SK-N-SH (cell line): ENCODE results near the gene IRAG1. TPM values are rescaled to one million over a fixed set of nuclear protein-coding genes. Genes with fewer than 3 reads are reported as not detected.

Source experiments
- CTCF ChIA-PET: fragments of 300-600, 350-600 bp; formaldehyde crosslinking; extraction: SDS; loops from one replicate; lab custom pipeline; 2021; lab: Yijun Ruan, JAX
- POLR2A ChIA-PET: fragments of 350-600 bp; sonication (Branson Sonifier 250); formaldehyde crosslinking; extraction: SDS; loops from one replicate; lab custom pipeline; 2020; ENCODE audit warnings: antibody characterized with exemption, inconsistent platforms; lab: Yijun Ruan, JAX
- DNase-seq: peaks from one replicate; pipeline ENCODE4 v3.0.0; 2012
- H2AFZ ChIP-seq: fragments of 200-600 bp; sonication (generic); 2 replicates; pipeline ENCODE4 v1.8.1; 2016; ENCODE audit warnings: antibody characterized with exemption, mild to moderate bottlenecking, low read depth
- H3F3A ChIP-seq: fragments of 200-600 bp; sonication (generic); replicated peaks from 2 replicates; pipeline ENCODE3; 2016; ENCODE audit warnings: antibody characterized with exemption, mild to moderate bottlenecking; ENCODE audit not compliant: insufficient read depth
- H3K27ac ChIP-seq, 2 experiments: fragments of 200-500 bp in 1 of 2; fragments of 200-600 bp in 1 of 2; sonication (Bioruptor generic) in 1 of 2; sonication (generic), shearing (Covaris generic) in 1 of 2; 2 replicates each; pipeline versions ENCODE4 v1.5.1 to v1.6.1; 2014 to 2016; ENCODE audit warnings: low read depth in 2 of 2, inconsistent platforms in 1 of 2, low read length in 1 of 2, mild to moderate bottlenecking in 1 of 2, mixed read lengths in 1 of 2
- H3K27me3 ChIP-seq: fragments of 200-600 bp; sonication (generic), shearing (Covaris generic); 2 replicates; pipeline ENCODE4 v1.6.1; 2016; ENCODE audit warnings: mixed run types; ENCODE audit not compliant: insufficient read depth
- H3K36me3 ChIP-seq, 2 experiments: fragments of 200-500 bp in 1 of 2; fragments of 200-600 bp in 1 of 2; sonication (Bioruptor generic) in 1 of 2; sonication (generic) in 1 of 2; replicated peaks in 1 of 2; 2 replicates each; pipeline versions ENCODE3 to v1.5.1; 2014 to 2016; ENCODE audit warnings: low read length in 1 of 2, mild to moderate bottlenecking in 1 of 2; ENCODE audit not compliant: insufficient read depth in 2 of 2, control insufficient read depth in 1 of 2
- H3K4me1 ChIP-seq, 2 experiments: fragments of 200-500 bp in 1 of 2; fragments of 200-600 bp in 1 of 2; sonication (Bioruptor generic) in 1 of 2; sonication (generic), shearing (Covaris generic) in 1 of 2; 2 replicates each; pipeline versions ENCODE4 v1.5.1 to v1.6.1; 2014 to 2016; ENCODE audit warnings: low read depth in 1 of 2, low read length in 1 of 2, mixed run types in 1 of 2; ENCODE audit not compliant: insufficient read depth in 2 of 2, control insufficient read depth in 1 of 2
- H3K4me2 ChIP-seq: fragments of 200-600 bp; sonication (generic), shearing (Covaris generic); 2 replicates; pipeline ENCODE4 v1.6.1; 2017; ENCODE audit warnings: mixed run types
- H3K4me3 ChIP-seq, 2 experiments: fragments of 200-500 bp in 1 of 2; fragments of 200-600 bp in 1 of 2; sonication (Bioruptor generic) in 1 of 2; sonication (generic), shearing (Covaris generic) in 1 of 2; 2 replicates each; pipeline versions ENCODE4 v1.5.1 to v1.8.1; 2014 to 2016; ENCODE audit warnings: low read depth in 2 of 2, inconsistent platforms in 1 of 2, low read length in 1 of 2, mild to moderate bottlenecking in 1 of 2, mixed read lengths in 1 of 2, moderate library complexity in 1 of 2
- H3K79me2 ChIP-seq: fragments of 200-600 bp; sonication (generic); 2 replicates; pipeline ENCODE4 v1.8.1; 2017; ENCODE audit warnings: mild to moderate bottlenecking; ENCODE audit not compliant: insufficient read depth
- H3K9ac ChIP-seq: fragments of 200-600 bp; sonication (generic); 2 replicates; pipeline ENCODE4 v1.6.1; 2017; ENCODE audit warnings: mixed run types
- H3K9me2 ChIP-seq: fragments of 200-600 bp; sonication (generic); 2 replicates; pipeline ENCODE4 v1.6.1; 2017; ENCODE audit warnings: mixed run types
- H3K9me3 ChIP-seq: fragments of 200-600 bp; sonication (generic); 2 replicates; pipeline ENCODE4 v1.6.1; 2017; ENCODE audit warnings: mixed run types, mild to moderate bottlenecking, moderate library complexity
- H4K20me1 ChIP-seq: fragments of 200-600 bp; sonication (generic); 2 replicates; pipeline ENCODE4 v1.6.1; 2017; ENCODE audit warnings: mild to moderate bottlenecking, mixed run types; ENCODE audit not compliant: insufficient read depth
- CHD2 ChIP-seq: fragments of 150-350 bp; IDR thresholded peaks from 2 replicates; pipeline ENCODE4 v1.6.1; 2018; ENCODE audit warnings: low read length; ENCODE audit not compliant: partially characterized antibody
- ELF1 ChIP-seq: IDR thresholded peaks from 2 replicates; pipeline ENCODE4 v1.4.0; 2012
- EP300 ChIP-seq, 2 experiments: IDR thresholded peaks; 2 replicates each; pipeline versions ENCODE4 v1.4.0 to v1.6.1; 2012; ENCODE audit warnings: borderline replicate concordance in 1 of 2, low read depth in 1 of 2, low read length in 1 of 2
- EZH2phosphoT487 ChIP-seq: fragments of 200-600 bp; sonication (generic); IDR thresholded peaks from 2 replicates; pipeline ENCODE4 v1.6.1; 2017; ENCODE audit warnings: low read depth, mixed run types, mild to moderate bottlenecking, antibody characterized with exemption, moderate library complexity, borderline replicate concordance
- FOSL2 ChIP-seq: IDR thresholded peaks from 2 replicates; pipeline ENCODE4 v1.4.0; 2012; ENCODE audit warnings: low read depth, mild to moderate bottlenecking, moderate library complexity, borderline replicate concordance
- FOXJ3 ChIP-seq: sonication (generic); formaldehyde crosslinking; IDR thresholded peaks from 2 replicates; pipeline ENCODE4 v1.5.1; 2020; ENCODE audit warnings: mild to moderate bottlenecking, missing genetic modification reagents
- FOXM1 ChIP-seq: IDR thresholded peaks from 2 replicates; pipeline ENCODE4 v1.4.0; 2012; ENCODE audit warnings: low read depth, mild to moderate bottlenecking
- GABPA ChIP-seq: IDR thresholded peaks from 2 replicates; pipeline ENCODE4 v1.4.0; 2012; ENCODE audit warnings: low read depth, mild to moderate bottlenecking
- JUND ChIP-seq: IDR thresholded peaks from 2 replicates; pipeline ENCODE4 v1.4.0; 2012
- MEF2A ChIP-seq: IDR thresholded peaks from 2 replicates; pipeline ENCODE4 v1.4.0; 2012; ENCODE audit warnings: low read depth, borderline replicate concordance
- MXI1 ChIP-seq: IDR thresholded peaks from 2 replicates; pipeline ENCODE4 v1.6.1; 2012; ENCODE audit warnings: mild to moderate bottlenecking, low read depth, low read length, improper control_type of control experiment
- NFIC ChIP-seq: IDR thresholded peaks from 2 replicates; pipeline ENCODE4 v1.4.0; 2012; ENCODE audit warnings: borderline replicate concordance
- NRF1 ChIP-seq: IDR thresholded peaks from 2 replicates; pipeline ENCODE4 v1.6.1; 2012; ENCODE audit warnings: low read depth, mild to moderate bottlenecking, low read length
- POLR2AphosphoS5 ChIP-seq: IDR thresholded peaks from 2 replicates; pipeline ENCODE4 v1.6.1; 2012; ENCODE audit warnings: low read depth, low read length
- RAD21 ChIP-seq: IDR thresholded peaks from 2 replicates; pipeline ENCODE4 v1.6.1; 2012; ENCODE audit warnings: mild to moderate bottlenecking, low read length
- RCOR1 ChIP-seq: fragments of 150-350 bp; IDR thresholded peaks from 2 replicates; pipeline ENCODE4 v1.6.1; 2017; ENCODE audit warnings: antibody characterized with exemption, low read length
- RXRA ChIP-seq: IDR thresholded peaks from 2 replicates; pipeline ENCODE4 v1.4.0; 2012; ENCODE audit warnings: low read depth, mild to moderate bottlenecking, borderline replicate concordance
- SIN3A ChIP-seq: IDR thresholded peaks from 2 replicates; pipeline ENCODE4 v1.6.1; 2012; ENCODE audit warnings: low read depth, mild to moderate bottlenecking, low read length, moderate library complexity, borderline replicate concordance
- SMC3 ChIP-seq: IDR thresholded peaks from 2 replicates; pipeline ENCODE4 v1.6.1; 2012; ENCODE audit warnings: low read depth, low read length, improper control_type of control experiment
- TAF1 ChIP-seq: IDR thresholded peaks from 2 replicates; pipeline ENCODE4 v1.6.1; 2012; ENCODE audit warnings: low read depth, mild to moderate bottlenecking, low read length, moderate library complexity, borderline replicate concordance
- TCF12 ChIP-seq: IDR thresholded peaks from 2 replicates; pipeline ENCODE4 v1.4.0; 2012
- TEAD4 ChIP-seq: IDR thresholded peaks from 2 replicates; pipeline ENCODE4 v1.4.0; 2012; ENCODE audit warnings: mild to moderate bottlenecking, borderline replicate concordance; ENCODE audit not compliant: insufficient read depth
- YY1 ChIP-seq: IDR thresholded peaks from 2 replicates; pipeline ENCODE4 v1.4.0; 2012; ENCODE audit warnings: low read depth, mild to moderate bottlenecking
- WGBS: methylation state at CpG from one replicate; pipeline ENCODE4 v1.1.6; 2017; ENCODE audit warnings: low lambda C conversion rate; 5-methylcytosine and 5-hydroxymethylcytosine counted together
- polyA plus RNA-seq, 3 experiments: library from polyadenylated mRNA; depleted of rRNA; stranded (reverse); fragments of >200 nt; gene quantifications; 2 replicates each; pipeline ENCODE4 v1.2.3, GENCODE V29; 2012
- TF ChIP-seq, protein P1 (sequence below): IDR thresholded peaks from 2 replicates; pipeline ENCODE4 v1.4.0; 2012; ENCODE audit warnings: low read depth, borderline replicate concordance
- TF ChIP-seq, protein P2 (sequence below): fragments of 150-350 bp; IDR thresholded peaks from 2 replicates; pipeline ENCODE4 v1.6.1; 2016; ENCODE audit warnings: mild to moderate bottlenecking, low read depth, low read length
- TF ChIP-seq, protein P3 (sequence below): fragments of 200-600 bp; sonication (generic); IDR thresholded peaks from 2 replicates; pipeline ENCODE4 v1.6.1; 2017; ENCODE audit warnings: antibody characterized with exemption, mild to moderate bottlenecking, moderate library complexity
- TF ChIP-seq, protein P4 (sequence below): IDR thresholded peaks from 2 replicates; pipeline ENCODE4 v1.4.0; 2012; ENCODE audit warnings: low read depth
- TF ChIP-seq, protein P5 (sequence below): fragments of 150-350 bp; IDR thresholded peaks from 2 replicates; pipeline ENCODE4 v1.6.1; 2017; ENCODE audit warnings: antibody characterized with exemption, low read length, low read depth, borderline replicate concordance

IRAG1 gene
- polyA plus RNA-seq, 1 of the 3 experiments (the other 2 are of a cell fraction) = 0.05 TPM

DNA sequence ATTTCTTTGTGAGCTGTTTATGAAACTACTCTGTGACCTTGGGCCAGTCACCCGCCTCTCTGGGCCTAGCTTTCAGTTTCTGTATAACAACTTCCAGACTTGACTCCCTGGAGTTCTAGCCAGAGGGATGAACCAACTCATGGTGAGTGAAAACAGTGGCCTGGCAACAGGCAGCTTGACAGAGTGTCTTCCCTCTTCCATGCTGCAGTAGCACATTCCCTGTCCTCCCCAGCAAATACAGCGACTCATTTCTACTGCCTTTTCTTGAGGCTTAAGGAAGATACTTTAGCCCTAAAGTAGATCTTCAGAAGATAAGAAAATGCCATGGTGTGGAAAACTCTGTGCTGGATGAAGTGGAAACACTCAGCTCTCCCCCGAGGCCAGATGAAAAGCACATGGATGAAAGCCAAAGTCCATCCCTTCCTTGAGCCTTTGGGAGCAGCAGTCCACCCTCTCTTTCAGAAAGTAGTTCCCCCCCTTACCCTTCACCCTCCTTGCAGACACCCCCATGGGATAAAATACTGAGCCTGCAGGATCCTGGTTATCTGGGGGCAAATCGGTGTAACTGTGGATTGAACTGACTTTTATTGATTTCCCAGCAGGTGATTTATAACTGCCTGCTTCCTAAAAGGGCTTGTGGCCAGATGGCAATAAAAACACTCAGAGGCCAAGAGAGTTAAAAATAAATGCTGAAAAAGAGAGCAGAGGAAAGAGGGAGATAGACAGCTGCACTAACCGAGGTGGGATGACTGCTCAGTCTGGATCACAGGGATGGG is 24.1 kb downstream of the IRAG1 start:
- 26% methylated on average over 5 of the region's 5 CpGs for WGBS
- no peak overlapping the region for H2AFZ ChIP-seq
- peak; percentile 54 for DNase-seq
- no peaks in the 10 kb centered on the region for H4K20me1 ChIP-seq
- H3K9me2 ChIP-seq = no peaks in the 10 kb centered on the region
- no peak overlapping the region for H3K9ac ChIP-seq
- POLR2A ChIA-PET = no interaction called here
- no peaks in the 10 kb centered on the region for H3F3A ChIP-seq
- H3K27ac ChIP-seq = peak overlapping the region; percentile 29 to 73; a peak in 3 of 4 replicates
- no peaks in the 10 kb centered on the region for H3K27me3 ChIP-seq
- no peaks in the 10 kb centered on the region for H3K9me3 ChIP-seq
- H3K4me3 ChIP-seq = no peak overlapping the region
- H3K79me2 ChIP-seq = no peaks in the 10 kb centered on the region
- H3K36me3 ChIP-seq = no peaks in the 10 kb centered on the region
- CTCF ChIA-PET = interaction anchor here (1.1 to 2.1 kb wide), 5 partner anchors 10 to 263 kb away, joined by 3 to 9 read pairs (median 3); partner anchors contain the start of gene IRAG1
- H3K4me2 ChIP-seq = peak overlapping the region; percentile 46
- peaks cover 12 to 18% of the 10 kb centered on the region in 2 experiments for H3K4me1 ChIP-seq
- TF ChIP-seq FOSL2 (no peak), YY1 (no peak), FOXM1 (no peak), EZH2phosphoT487 (no peak), SIN3A (no peak), POLR2AphosphoS5 (no peak), EP300 (IDR thresholded peaks at IDR 0.05; ENCODE audit: borderline replicate concordance in 1 of 2, low read depth in 1 of 2, low read length in 1 of 2) (peak in 1 of 2 experiments; percentile 62; a peak in 1 of 4 replicates), NRF1 (no peak), MEF2A (no peak), ELF1 (no peak), SMC3 (no peak), TEAD4 (no peak), TCF12 (peak; percentile 47), RXRA (no peak), NFIC (peak; percentile 15; the same call in 1 of the 2 replicates), GABPA (no peak), JUND (no peak), TAF1 (no peak), MXI1 (0 out of 2 replicates have a peak, but pooled peaks have one; percentile 7), RAD21 (no peak), FOXJ3 (CRISPR knock-in tag) (no peak), CHD2 (no peak), RCOR1 (peak; percentile 47; the same call in 1 of the 2 replicates)
- TF ChIP-seq, protein P1, sequence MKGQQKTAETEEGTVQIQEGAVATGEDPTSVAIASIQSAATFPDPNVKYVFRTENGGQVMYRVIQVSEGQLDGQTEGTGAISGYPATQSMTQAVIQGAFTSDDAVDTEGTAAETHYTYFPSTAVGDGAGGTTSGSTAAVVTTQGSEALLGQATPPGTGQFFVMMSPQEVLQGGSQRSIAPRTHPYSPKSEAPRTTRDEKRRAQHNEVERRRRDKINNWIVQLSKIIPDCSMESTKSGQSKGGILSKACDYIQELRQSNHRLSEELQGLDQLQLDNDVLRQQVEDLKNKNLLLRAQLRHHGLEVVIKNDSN = no peak
- TF ChIP-seq, protein P2, sequence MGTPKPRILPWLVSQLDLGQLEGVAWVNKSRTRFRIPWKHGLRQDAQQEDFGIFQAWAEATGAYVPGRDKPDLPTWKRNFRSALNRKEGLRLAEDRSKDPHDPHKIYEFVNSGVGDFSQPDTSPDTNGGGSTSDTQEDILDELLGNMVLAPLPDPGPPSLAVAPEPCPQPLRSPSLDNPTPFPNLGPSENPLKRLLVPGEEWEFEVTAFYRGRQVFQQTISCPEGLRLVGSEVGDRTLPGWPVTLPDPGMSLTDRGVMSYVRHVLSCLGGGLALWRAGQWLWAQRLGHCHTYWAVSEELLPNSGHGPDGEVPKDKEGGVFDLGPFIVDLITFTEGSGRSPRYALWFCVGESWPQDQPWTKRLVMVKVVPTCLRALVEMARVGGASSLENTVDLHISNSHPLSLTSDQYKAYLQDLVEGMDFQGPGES = no peak
- TF ChIP-seq, protein P3, sequence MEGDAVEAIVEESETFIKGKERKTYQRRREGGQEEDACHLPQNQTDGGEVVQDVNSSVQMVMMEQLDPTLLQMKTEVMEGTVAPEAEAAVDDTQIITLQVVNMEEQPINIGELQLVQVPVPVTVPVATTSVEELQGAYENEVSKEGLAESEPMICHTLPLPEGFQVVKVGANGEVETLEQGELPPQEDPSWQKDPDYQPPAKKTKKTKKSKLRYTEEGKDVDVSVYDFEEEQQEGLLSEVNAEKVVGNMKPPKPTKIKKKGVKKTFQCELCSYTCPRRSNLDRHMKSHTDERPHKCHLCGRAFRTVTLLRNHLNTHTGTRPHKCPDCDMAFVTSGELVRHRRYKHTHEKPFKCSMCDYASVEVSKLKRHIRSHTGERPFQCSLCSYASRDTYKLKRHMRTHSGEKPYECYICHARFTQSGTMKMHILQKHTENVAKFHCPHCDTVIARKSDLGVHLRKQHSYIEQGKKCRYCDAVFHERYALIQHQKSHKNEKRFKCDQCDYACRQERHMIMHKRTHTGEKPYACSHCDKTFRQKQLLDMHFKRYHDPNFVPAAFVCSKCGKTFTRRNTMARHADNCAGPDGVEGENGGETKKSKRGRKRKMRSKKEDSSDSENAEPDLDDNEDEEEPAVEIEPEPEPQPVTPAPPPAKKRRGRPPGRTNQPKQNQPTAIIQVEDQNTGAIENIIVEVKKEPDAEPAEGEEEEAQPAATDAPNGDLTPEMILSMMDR = no peak
- TF ChIP-seq, protein P4, sequence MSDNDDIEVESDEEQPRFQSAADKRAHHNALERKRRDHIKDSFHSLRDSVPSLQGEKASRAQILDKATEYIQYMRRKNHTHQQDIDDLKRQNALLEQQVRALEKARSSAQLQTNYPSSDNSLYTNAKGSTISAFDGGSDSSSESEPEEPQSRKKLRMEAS = no peak
- TF ChIP-seq, protein P5, sequence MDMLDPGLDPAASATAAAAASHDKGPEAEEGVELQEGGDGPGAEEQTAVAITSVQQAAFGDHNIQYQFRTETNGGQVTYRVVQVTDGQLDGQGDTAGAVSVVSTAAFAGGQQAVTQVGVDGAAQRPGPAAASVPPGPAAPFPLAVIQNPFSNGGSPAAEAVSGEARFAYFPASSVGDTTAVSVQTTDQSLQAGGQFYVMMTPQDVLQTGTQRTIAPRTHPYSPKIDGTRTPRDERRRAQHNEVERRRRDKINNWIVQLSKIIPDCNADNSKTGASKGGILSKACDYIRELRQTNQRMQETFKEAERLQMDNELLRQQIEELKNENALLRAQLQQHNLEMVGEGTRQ = no peak
